Small intestine (tissue), 7 donors: Measurements from ENCODE around the gene TMEM52B. TPM values are rescaled to one million over a fixed set of nuclear protein-coding genes. Genes with fewer than 3 reads are reported as not detected.
"Not testable (repeated sequence)": the region's sequence is repeated elsewhere in the genome, so short reads cannot be mapped to it uniquely, and the experiment has no call there.

Experiments used
- DNase-seq, 2 donors: peaks; one replicate each; pipeline versions ENCODE4 v3.0.0 to v3.0.0-alpha.2; 2013
- FAIRE-seq: peaks from 2 replicates; lab custom pipeline; 2012; peaks lifted over from hg19 to GRCh38; lab: Jason Lieb, UNC
- H3K27ac ChIP-seq, 3 donors: one replicate each; pipeline ENCODE4 v1.5.1; 2013; ENCODE audit warnings: low read length in 2 of 3, mild to moderate bottlenecking in 2 of 3, control low read depth in 1 of 3, inconsistent platforms in 1 of 3, low read depth in 1 of 3, moderate library complexity in 1 of 3
- H3K27me3 ChIP-seq, 3 donors: one replicate each; pipeline ENCODE4 v1.6.1; 2013; ENCODE audit warnings: low read length in 3 of 3, inconsistent platforms in 1 of 3; ENCODE audit not compliant: control insufficient read depth in 3 of 3, insufficient read depth in 3 of 3
- H3K36me3 ChIP-seq, 3 donors: one replicate each; pipeline ENCODE4 v1.6.1; 2013; ENCODE audit warnings: low read length in 3 of 3, inconsistent platforms in 1 of 3, low read depth in 1 of 3, mild to moderate bottlenecking in 1 of 3, moderate library complexity in 1 of 3; ENCODE audit not compliant: control insufficient read depth in 3 of 3, insufficient read depth in 2 of 3
- H3K4me1 ChIP-seq, 3 donors: one replicate each; pipeline ENCODE4 v1.6.1; 2013; ENCODE audit warnings: low read length in 2 of 3, inconsistent platforms in 1 of 3, low read depth in 1 of 3, mild to moderate bottlenecking in 1 of 3, moderate library complexity in 1 of 3; ENCODE audit not compliant: control insufficient read depth in 3 of 3, insufficient read depth in 2 of 3
- H3K4me3 ChIP-seq, 3 donors: one replicate each; pipeline ENCODE4 v1.5.1; 2013; ENCODE audit warnings: low read length in 3 of 3, control low read depth in 1 of 3, inconsistent platforms in 1 of 3, low read depth in 1 of 3, mild to moderate bottlenecking in 1 of 3, moderate library complexity in 1 of 3
- H3K9me3 ChIP-seq, 2 donors: one replicate each; pipeline ENCODE4 v1.6.1; 2013; ENCODE audit warnings: low read depth in 1 of 2, low read length in 1 of 2; ENCODE audit not compliant: control insufficient read depth in 2 of 2, insufficient read depth in 1 of 2
- WGBS, 3 donors: extraction: QIAGEN DNeasy Blood & Tissue Kit; methylation state at CpG; one replicate each; pipeline ENCODE4 v1.1.7; 2013; 5-methylcytosine and 5-hydroxymethylcytosine counted together
- polyA plus RNA-seq, 4 donors: library from polyadenylated mRNA; stranded (reverse) in 3 of 4; unstranded in 1 of 4; fragments of 200-250 nt in 3 of 4; fragments of 120-200 nt in 1 of 4; gene quantifications; one replicate each; pipeline versions ENCODE4 v1.2.1 to v1.2.3, GENCODE V29; 2013
- donor health status: healthy with polysubstance abuse.
- donor health status: control.
- donor health status: control.
- donor health status: Bipolar disorder and iron deficiency.
- donor health status: healthy.

Gene TMEM52B
- polyA plus RNA-seq, 4 donors = 0.10 to 0.25 TPM; not detected in 2

DNA sequence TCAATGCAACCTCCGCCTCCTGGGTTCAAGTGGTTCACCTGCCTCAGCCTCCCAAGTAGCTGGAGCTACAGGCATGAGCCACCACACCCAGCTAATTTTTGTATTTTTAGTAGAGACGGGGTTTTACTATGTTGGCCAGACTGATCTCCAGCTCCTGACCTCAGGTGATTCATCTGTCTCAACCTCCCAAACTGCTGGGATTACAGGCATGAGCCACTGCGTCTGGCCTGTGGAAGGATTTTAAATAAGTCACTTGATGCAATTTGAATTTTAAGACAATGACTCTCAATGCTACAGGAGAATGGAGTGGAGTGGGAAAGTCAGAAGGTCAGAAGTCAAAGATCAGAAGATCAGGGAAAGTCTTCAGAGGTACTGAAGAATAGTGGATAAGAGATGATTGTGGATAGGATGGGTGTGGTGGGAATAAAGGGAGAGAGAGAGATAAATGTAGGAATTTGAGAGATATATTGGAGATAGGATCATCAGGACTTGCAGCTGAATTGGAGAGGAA, 15.4 kb downstream of the TMEM52B start:
- no peak for DNase-seq
- WGBS, 3 donors = 82 to 88% (median 86%) methylated on average over 3 of the region's 3 CpGs
- Histone ChIP-seq H3K4me1 (no peaks in the 10 kb centered on the region), H3K36me3 (no peaks in the 10 kb centered on the region), H3K9me3 (no peaks in the 10 kb centered on the region), H3K27me3 (no peaks in the 10 kb centered on the region), H3K4me3 (no peak overlapping the region), H3K27ac (no peak overlapping the region)
- FAIRE-seq = no peak

DNA sequence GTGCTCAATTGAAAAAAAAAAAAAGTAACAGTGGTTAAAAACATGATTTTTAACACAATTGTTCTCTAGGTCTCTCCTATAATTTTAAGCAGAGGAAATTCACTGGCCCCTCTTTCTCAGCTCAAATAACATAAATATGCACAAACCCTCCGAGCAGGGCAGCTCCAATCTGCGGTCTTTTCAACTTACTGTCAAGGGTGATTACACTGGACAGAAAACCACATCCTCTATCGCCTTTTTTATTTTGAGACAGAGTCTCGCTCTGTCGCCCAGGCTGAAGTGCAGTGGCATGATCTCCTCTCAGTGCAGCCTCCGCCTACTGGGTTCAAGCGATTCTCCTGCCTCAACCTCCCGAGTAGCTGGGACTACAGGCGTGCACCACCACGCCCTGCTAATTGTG, 17.4 kb downstream of the TMEM52B start:
- no peaks in the 10 kb centered on the region for H3K9me3 ChIP-seq
- no peak for FAIRE-seq
- 69 to 72% (median 71%) methylated on average over 10 of the region's 10 CpGs for WGBS, 3 donors

DNA sequence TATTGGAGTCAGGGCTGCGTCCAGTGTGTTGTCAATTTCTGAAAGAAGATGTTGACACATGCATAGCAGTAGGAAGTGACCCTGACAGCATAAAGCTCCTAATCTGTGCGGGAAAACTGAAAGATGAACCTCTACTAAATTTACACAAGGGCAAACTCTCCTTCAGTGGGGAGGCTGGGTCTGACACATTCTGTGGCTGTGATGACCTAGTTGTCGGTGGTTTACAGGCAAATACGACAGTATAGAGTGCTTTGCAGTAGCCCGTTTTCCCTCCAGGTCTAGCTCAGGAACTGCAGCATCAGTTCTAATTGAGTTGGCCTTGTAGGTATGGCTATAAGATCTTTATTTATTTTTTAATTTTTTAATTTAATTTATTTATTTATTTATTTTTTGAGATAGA, 19.0 kb downstream of the TMEM52B start:
- no peaks in the 10 kb centered on the region for H3K9me3 ChIP-seq
- H3K27me3 ChIP-seq = no peaks in the 10 kb centered on the region
- no peak overlapping the region for H3K4me3 ChIP-seq
- H3K4me1 ChIP-seq = no peaks in the 10 kb centered on the region
- no peak overlapping the region for H3K27ac ChIP-seq
- FAIRE-seq (no peak), DNase-seq (no peak)
- WGBS, 3 donors = 79 to 85% (median 80%) methylated on average over 5 of the region's 5 CpGs
- H3K36me3 ChIP-seq = no peaks in the 10 kb centered on the region

More for the DNA sequence above, 17.4 kb downstream of the TMEM52B start:
- DNase-seq = no peak
- H3K36me3 ChIP-seq = no peaks in the 10 kb centered on the region
- H3K4me3 ChIP-seq = no peak overlapping the region
- H3K27ac ChIP-seq = no peak overlapping the region
- H3K27me3 ChIP-seq = no peaks in the 10 kb centered on the region
- no peaks in the 10 kb centered on the region for H3K4me1 ChIP-seq

- not testable (repeated sequence) for FAIRE-seq, H3K9me3 ChIP-seq
Measured at GRCh38 chr12:10204495-10204894, 25.7 kb downstream of the TMEM52B start.

DNA sequence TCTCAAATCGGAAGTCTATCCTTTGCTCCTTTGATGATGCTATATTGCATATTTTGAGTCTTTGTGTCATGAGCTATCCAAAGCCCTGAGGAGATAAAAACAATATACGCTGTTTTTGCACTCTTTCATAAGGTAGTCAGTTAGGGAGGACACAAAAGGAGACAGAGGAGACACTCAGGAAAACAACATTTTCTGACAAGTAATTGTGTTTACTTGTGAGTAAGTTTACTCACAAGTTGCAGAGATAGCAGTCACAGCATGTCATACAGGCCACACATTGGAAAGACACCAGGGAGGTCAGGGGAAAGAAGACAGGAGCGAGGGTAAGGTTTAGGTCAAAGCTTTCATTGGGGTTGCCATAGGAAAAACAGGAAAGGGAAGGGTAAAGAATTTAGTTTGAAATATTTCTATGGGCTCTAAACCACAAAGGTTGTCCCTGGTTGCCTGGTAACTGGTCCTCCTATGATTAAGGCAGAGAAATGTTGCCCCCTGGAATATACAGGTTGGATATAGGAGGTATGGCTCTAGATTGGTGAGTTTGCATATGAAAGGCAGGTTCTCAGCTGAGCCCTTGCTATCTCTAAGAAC, 26.5 kb downstream of the TMEM52B start:
- no peak overlapping the region for H3K27ac ChIP-seq
- no peaks in the 10 kb centered on the region for H3K27me3 ChIP-seq
- no peaks in the 10 kb centered on the region for H3K9me3 ChIP-seq
- H3K4me1 ChIP-seq = no peaks in the 10 kb centered on the region
- H3K36me3 ChIP-seq = no peaks in the 10 kb centered on the region
- no peak overlapping the region for H3K4me3 ChIP-seq
- FAIRE-seq (no peak), DNase-seq (no peak)
- WGBS, 3 donors = 85 to 92% (median 88%) methylated on average over 3 of the region's 3 CpGs

More at GRCh38 chr12:10204495-10204894, 25.7 kb downstream of the TMEM52B start:
- not testable (repeated sequence) for H3K27me3 ChIP-seq, H3K27ac ChIP-seq, H3K4me1 ChIP-seq, H3K4me3 ChIP-seq, DNase-seq, H3K36me3 ChIP-seq
- WGBS, 3 donors = 90 to 95% (median 90%) methylated on average over 2 of the region's 2 CpGs

DNA sequence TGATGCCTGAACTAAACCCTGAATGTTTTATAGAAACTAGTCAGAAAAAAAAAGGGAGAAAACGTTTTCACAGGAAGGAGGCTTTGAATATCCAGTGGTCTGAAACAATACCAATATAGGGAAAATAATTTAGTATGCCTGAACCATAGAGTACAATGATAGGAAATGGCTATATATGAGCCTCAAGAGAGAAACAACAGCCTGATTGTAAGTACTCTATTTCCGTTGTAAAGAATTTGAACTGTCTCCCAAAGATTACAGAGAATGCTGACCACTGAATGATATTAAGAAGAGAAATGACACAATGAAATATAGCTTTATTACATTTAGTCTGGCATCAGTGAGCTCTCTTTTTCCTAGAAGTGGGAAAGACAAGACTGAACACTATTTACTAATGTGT, 28.3 kb downstream of the TMEM52B start:
- H3K27ac ChIP-seq = no peak overlapping the region
- H3K36me3 ChIP-seq = no peaks in the 10 kb centered on the region
- no peaks in the 10 kb centered on the region for H3K9me3 ChIP-seq
- H3K4me1 ChIP-seq = no peaks in the 10 kb centered on the region
- no peak for DNase-seq
- H3K27me3 ChIP-seq = no peaks in the 10 kb centered on the region
- H3K4me3 ChIP-seq = no peak overlapping the region
- WGBS, 3 donors = 26 to 61% (median 50%) methylated on average over 2 of the region's 2 CpGs
- no peak for FAIRE-seq

- H3K9me3 ChIP-seq = no peaks in the 10 kb centered on the region
- H3K4me1 ChIP-seq = peaks cover 2 to 11% (median 2%) of the 10 kb centered on the region in 3 donors
- FAIRE-seq (no peak), DNase-seq (no peak)
- no peak overlapping the region for H3K4me3 ChIP-seq
- H3K27ac ChIP-seq = no peak overlapping the region
- WGBS, 3 donors = 91 to 92% (median 92%) methylated on average over 15 of the region's 15 CpGs
- H3K27me3 ChIP-seq = no peaks in the 10 kb centered on the region
- H3K36me3 ChIP-seq = no peaks in the 10 kb centered on the region
Measured at GRCh38 chr12:10210225-10210624, 31.4 kb downstream of the TMEM52B start.

DNA sequence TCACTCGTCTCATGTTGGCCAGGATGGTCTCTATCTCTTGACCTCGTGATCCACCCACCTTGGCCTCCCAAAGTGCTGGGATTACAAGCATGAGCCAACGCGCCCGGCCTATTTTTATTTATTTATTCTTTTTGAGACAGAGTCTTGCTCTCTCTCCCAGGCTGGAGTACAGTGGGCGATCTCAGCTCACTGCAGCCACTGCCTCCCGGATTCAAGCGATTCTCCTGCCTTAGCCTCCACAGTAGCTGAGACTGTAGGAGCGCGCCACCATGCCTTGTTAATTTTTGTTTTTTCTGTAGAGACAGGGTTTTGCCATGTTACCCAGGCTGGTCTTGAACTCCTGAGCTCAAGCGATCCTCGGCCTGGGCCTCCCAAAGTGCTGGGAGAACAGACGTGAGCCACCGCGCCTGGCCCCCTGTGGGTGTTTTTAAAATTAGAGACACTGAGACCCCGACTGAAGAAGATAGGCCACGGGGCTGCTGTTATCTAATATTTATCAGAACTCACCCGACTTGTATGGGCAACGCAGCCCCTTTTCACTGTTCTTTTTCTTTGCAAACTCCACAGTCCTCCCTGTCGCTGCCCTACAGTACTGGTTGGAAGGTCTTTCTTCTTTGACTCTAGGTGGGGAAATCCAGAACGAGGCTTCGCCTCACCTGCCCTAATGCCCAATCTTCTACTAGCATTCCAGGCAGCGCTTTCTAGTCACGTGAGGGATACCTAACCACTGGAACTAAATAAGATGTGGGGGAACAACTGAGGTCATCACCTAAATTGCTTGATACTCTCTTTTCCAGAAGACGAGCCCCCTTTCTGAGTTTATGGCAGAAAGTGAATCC, 32.5 kb downstream of the TMEM52B start:
- H3K27ac ChIP-seq = peak overlapping the region in 2 of 3 donors; percentile 98 to 99
- H3K27me3 ChIP-seq = no peaks in the 10 kb centered on the region
- WGBS, 3 donors = 91 to 92% (median 91%) methylated on average over 25 of the region's 25 CpGs
- H3K36me3 ChIP-seq = peaks cover 0 to 4% (median 0%) of the 10 kb centered on the region in 3 donors
- H3K9me3 ChIP-seq = no peaks in the 10 kb centered on the region
- peaks cover 2 to 16% (median 2%) of the 10 kb centered on the region in 3 donors for H3K4me1 ChIP-seq
- H3K4me3 ChIP-seq = no peak overlapping the region
- FAIRE-seq = no peak
- DNase-seq = no peak
